ENCODE measurements around the gene RNF175.
A peak's percentile ranks its signal among the peaks of the same experiment; 100 is the strongest.

RNF175 gene

DNA sequence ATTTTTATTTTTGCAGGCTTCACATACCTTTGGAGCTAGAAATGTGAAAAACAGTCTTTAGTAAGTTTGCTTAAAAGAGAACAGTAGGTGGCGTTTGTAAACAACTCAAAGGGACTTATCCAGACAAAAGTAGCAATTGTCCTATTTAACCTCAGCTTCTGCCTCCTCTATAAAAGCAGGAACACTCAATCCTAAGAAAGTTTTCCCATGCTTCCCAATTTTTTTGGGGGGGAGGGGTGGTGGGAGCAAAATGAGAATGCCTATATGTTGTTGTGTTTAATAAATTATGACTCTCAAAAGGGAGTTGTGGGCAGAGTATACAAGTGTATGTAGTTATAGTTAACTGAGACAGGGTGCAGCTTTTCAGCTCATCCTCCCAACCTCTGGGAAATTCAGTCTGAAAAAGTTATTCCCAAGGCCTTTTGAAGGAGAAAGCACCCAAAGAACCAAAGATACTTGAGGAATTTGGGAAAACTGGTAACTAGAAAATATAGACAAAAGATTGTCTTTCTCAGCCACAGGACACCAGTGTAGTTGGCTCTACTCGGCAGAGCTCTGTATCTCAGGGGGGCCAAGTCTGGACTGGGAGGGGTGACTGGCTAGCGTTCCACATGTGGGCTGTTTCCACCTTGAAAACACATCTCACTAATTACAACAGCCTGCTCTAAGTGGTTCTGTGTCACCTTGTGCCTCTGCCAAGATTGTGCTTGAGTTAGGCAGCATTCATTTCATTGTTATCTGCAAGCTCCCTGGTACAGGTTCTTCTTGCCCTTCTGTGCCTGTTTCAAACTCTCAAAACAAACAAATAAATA, 26.3 kb upstream of the RNF175 start:
- no peak for DNase-seq (ENCODE audit: low read depth)

DNA sequence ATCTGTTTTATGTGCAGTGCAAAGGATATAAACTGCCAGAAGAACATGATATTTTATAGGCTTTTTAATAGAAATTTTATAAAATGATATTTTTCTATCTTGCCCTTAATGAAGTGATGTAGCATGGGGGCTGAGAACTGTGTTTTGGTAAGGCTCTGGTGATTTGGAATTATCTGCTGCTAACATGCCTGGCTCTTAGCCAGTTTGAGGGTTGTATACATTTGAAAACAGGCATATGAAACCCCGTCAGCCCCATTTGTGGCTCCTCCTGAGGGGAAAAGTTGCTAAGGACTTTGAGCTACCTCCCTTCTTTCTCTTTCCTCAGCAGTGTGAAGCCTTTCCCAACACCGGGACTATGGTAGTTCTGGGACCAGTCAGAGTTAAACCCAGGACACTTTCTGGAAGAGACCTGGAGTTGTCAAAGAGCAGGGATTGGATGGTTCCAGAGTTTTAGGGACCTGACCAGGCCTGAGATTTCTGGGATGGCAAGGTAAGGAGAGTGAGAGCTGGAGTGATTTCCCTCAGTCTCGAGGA, 24.4 kb upstream of the RNF175 start:
- DNase-seq (ENCODE audit: low read depth) = no peak

DNA sequence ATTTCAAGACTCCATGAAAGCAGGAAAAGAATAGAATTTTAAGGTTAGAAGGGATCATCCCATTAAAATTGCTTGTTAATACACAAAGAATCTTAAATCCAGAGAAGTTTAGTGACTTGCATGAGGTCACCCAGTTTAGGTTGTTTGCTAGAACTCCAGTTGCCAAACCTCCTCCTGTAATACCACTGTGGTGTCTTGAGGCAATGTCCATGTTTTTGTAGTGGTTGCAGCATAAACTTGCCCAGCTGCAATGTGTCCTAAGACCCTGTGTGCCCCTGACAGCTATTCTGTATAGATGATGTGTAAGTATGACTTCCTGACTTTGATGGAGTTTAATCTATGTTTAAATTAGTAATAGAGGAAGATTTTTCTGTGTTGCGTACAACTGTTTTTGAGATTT, 22.8 kb upstream of the RNF175 start:
- no peak for DNase-seq (ENCODE audit: low read depth)

DNA sequence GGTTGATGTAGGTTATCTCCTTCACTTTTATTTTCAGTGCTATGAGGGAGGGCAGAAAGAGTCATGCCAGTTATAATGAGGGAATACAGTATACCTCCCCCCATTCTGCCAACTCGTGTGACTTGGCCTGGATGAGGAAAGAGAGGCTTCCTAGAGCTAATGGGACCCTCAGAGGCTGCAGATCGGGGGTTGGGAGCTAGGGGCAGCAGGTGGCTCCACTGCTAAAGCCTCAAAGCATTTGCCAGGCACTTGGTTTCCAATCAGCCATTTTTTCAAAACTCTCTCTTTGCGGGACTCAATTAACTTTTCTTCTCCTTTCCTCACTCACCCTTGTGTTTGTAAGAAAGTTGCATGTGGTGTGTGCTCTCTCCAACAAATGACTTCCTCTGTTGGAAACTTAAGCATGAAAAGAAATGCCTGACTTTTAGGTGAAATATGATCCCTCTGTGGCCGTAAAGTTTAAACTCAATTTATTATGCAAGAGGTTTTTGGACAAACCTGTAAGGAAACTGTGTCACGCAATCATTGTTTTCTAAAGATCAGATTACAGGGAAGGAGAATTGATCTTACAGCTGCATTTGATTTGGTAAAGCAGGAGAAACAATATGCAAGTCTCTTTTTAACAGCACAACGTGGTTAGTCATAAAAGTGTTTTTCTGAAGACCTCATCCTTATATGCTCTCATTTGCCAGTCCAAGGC, 22.0 kb upstream of the RNF175 start:
- DNase-seq (ENCODE audit: low read depth) = no peak

GRCh38 chr4:153781280-153781679, 21.5 kb upstream of the RNF175 start:
- DNase-seq (ENCODE audit: low read depth) = no peak

DNA sequence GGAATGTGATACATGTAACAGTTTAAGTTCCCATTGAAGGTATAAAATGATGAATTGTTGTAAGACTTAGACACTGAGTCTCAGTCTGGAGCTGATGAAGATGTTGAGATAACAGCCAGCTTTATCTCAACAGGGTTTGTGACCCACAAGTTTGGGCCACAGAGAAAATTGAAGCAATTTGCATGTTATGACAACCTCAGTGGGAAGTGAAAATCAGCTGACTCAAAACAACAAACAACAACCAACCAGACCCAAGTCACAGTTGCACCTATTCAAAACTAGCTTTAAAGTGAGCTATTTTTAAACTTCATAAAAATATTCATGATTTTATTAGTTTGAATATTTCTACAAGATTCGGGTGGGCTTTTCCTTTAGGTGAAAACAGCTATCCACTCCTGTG, 21.1 kb upstream of the RNF175 start:
- DNase-seq (ENCODE audit: low read depth) = no peak

- no peak for DNase-seq (ENCODE audit: low read depth)
Measured at GRCh38 chr4:153780221-153780620, 20.4 kb upstream of the RNF175 start.

GRCh38 chr4:153778383-153778782, 18.6 kb upstream of the RNF175 start:
- no peak for DNase-seq (ENCODE audit: low read depth)

GRCh38 chr4:153777421-153777820, 17.6 kb upstream of the RNF175 start:
- DNase-seq (ENCODE audit: low read depth) = no peak

DNA sequence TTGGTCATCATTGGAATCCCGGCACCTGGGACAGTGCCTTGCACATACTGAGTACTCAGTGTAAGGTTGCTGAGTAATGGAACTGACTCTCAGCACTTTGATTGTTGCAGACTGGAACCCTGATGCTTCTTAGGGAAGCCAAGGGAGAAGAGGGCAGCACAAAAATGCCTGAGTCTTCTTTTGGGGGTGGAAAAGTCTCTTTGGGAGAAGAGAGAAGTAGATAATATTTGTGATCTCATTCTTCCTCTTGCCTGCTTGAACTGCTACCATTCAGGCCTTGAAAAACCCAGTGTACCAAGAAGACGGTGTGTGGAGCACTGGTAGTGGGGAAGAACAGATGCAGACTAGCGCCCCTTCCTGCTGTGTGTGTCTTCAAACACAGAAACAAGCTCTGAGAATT, 16.8 kb upstream of the RNF175 start:
- DNase-seq (ENCODE audit: low read depth) = no peak

DNA sequence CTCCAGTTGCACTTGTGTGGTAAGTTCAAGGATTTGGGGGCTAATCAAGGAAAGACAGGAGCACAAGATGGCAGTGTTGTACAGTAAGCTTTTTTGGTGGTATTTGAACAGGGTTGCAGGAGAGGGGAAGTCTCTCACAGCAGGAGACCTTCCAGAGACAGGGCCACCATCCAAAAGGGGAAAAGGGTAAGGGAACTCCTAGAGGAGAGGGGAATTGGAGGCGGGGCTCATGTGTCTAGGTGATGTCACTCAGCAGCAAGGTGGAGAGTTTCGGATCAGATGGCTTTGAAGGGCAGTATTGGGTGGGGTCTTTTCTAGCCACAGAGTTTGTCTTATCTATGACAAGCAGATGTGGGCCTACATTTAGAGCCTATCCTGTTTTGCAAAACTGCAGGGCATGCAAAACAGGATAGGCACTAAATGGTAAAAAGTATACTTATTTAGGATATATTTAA, 13.4 kb upstream of the RNF175 start:
- DNase-seq (ENCODE audit: low read depth) = no peak

- no peak for DNase-seq (ENCODE audit: low read depth)
Measured at GRCh38 chr4:153771046-153771445, 11.2 kb upstream of the RNF175 start.

DNA sequence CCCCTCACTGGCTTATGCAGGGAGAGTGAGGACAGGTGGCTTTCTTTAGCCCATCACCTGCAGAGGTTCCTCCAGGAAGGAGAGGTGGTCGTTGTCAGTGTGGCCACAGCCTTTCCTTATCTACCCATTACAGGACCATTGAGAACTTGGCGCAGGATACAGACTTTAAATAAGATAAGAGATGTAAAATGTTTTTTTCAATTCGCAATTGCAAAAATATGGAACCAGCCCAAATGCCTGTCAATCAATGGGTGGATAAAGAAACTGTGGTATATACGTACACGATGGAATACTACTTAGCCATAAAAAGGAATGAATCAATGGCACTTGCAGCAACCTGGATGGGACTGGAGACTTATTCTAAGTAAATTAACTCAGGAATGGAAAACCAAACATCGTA, 6.9 kb upstream of the RNF175 start:
- no peak for DNase-seq (ENCODE audit: low read depth)

GRCh38 chr4:153765894-153766293, 6.1 kb upstream of the RNF175 start:
- DNase-seq (ENCODE audit: low read depth) = no peak

GRCh38 chr4:153764601-153765368, 5.0 kb upstream of the RNF175 start:
- DNase-seq (ENCODE audit: low read depth) = no peak

- no peak for DNase-seq (ENCODE audit: low read depth)
Measured at GRCh38 chr4:153763404-153763803, 3.6 kb upstream of the RNF175 start.

- no peak for DNase-seq (ENCODE audit: low read depth)
Measured at GRCh38 chr4:153758688-153759406, 977 bp downstream of the RNF175 start.

GRCh38 chr4:153758136-153758535, 1.7 kb downstream of the RNF175 start:
- DNase-seq (ENCODE audit: low read depth) = no peak

DNA sequence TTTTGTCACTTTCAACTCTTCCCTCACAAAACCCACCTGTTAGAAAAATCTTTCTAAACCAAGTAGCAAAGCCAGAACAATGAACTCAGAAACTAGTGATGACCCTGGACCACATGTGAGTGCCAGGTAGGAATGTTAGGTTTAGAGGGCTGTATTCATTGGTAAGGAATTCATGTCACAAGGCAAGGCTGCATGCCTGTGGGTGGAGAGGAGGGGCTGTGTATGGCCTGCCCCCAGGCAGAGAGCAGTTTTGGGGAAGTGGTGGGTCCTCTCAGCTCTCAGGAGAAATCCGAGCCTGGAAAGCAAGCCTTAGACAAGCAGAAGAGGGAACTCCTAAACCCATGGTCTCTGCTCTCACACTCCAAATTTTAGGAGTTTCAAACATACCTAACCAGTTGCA, 2.4 kb downstream of the RNF175 start:
- no peak for DNase-seq (ENCODE audit: low read depth)

DNA sequence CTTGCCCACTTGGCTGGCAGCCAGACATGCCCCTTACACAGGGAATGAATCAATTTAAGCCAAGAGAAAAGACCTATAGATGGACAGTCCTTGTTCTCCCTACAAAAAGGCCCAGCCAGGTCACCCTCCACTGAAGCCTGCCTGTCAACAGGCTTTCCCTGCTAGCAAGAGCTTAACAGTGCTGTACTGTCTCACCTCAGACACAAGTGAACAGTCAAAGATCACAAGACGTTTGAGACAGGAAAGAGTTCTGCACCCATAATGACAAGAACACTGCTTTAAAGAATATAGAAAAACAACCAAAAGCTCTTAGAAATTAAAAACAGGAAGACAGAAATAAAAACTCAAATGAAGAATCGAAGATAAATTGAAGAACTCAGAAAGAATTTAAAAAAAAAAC, 4.6 kb downstream of the RNF175 start:
- no peak for DNase-seq (ENCODE audit: low read depth)

DNA sequence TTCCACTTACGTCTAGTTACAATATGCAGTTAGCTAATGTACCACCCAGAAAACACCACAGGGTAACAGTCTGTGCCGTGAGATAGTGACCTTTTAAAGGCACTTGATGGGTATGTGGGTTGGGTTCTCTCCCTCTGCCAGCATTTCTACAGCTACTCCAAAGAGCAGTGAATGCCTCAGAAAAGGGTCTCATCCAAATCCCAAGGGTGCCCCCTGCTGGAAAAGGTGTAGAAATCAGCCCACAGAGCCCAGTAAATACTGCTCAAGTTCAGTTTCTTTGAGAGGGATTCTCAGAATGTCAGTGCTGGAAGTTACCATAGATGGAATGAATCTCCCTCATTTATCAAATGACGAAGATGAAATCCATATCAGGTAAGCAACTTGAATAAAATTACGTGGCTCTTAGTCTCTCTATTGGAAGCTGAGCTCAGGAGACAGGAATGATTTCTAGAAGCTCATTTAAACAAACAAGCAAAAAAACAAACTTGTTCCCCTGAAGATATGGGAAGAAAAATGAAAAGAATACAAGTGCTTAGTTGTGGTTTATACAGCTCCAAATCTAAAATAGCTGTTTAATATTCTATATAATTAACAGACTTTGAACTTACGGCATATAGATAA, 9.5 kb downstream of the RNF175 start:
- DNase-seq (ENCODE audit: low read depth) = peak; percentile 15
